Measurements from ENCODE around the gene PSMD13. TPM values are rescaled to one million over a fixed set of nuclear protein-coding genes. Genes with fewer than 3 reads are reported as not detected.

PSMD13 gene
- polyA plus RNA-seq, 1 donor (not counting 4 experiments of a cell fraction or from before 2014, with no cell fraction given): 184 TPM

DNA sequence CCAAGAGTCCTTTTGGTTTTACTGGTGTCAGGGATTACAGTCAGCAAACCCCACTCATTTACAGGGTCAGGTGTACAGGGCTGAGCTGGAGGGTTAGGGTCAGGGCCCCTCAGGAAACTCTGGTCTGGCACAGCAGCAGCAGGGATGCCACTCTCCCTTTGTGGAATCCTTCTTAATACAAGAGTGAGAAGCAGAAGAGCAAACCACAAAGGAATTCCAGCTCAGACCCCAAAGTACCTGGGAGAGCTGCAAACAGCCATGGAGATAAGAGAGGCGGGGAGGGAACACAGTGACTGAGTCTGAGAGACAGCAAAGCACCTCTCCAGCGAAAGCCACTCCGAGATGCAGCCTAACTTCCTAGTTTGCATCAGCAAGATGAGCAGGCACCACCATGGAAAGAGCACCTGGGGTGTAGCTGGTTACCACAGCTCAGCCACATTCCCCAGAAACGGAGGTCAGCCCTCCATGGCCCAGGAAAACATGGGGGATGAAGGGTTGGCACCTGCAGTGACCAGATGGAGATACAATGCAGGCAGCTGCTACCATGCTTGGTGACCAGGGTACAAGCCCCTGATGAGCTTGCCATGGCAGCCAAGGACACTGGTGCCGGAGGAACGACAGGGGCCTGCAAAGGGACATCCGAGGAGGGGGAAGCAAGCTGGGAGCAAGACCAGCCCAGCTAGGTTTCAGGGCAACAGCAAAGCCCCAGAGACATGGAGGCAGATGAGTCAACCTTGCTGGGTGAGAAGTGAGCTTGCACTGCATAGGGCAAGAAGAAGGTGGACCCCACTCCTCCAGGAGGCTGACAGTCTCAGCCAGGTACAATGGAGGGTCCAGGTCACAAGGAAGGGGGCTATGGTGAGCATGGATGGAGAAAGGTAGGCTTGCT is 33.5 kb upstream of the PSMD13 start:
- TF ChIP-seq EZH2 (IDR thresholded peaks at IDR 0.05; ENCODE audit: low read length): no peak
- TF ChIP-seq, protein P1, sequence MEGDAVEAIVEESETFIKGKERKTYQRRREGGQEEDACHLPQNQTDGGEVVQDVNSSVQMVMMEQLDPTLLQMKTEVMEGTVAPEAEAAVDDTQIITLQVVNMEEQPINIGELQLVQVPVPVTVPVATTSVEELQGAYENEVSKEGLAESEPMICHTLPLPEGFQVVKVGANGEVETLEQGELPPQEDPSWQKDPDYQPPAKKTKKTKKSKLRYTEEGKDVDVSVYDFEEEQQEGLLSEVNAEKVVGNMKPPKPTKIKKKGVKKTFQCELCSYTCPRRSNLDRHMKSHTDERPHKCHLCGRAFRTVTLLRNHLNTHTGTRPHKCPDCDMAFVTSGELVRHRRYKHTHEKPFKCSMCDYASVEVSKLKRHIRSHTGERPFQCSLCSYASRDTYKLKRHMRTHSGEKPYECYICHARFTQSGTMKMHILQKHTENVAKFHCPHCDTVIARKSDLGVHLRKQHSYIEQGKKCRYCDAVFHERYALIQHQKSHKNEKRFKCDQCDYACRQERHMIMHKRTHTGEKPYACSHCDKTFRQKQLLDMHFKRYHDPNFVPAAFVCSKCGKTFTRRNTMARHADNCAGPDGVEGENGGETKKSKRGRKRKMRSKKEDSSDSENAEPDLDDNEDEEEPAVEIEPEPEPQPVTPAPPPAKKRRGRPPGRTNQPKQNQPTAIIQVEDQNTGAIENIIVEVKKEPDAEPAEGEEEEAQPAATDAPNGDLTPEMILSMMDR (optimal IDR thresholded peaks at IDR 0.05 in 1 of 3, IDR thresholded peaks at IDR 0.05 in 1 of 3, conservative IDR thresholded peaks at IDR 0.05 in 1 of 3; ENCODE audit: extremely low read depth in 1 of 3, insufficient read depth in 2 of 3, low read length in 3 of 3): no peak
- Histone ChIP-seq H3K4me3 (ENCODE audit: control insufficient read depth in 2 of 3, extremely low read depth in 1 of 3, insufficient read depth in 2 of 3, low read depth in 1 of 3, low read length in 3 of 3) (no peak overlapping the region), H3K27me3 (ENCODE audit: control insufficient read depth, extremely low read depth, insufficient read depth, low read length) (no peaks in the 10 kb centered on the region), H3K4me1 (ENCODE audit: control insufficient read depth, extremely low read depth, insufficient read depth, low read length) (peaks cover 8% of the 10 kb centered on the region), H4K20me1 (ENCODE audit: control insufficient read depth, extremely low read depth, insufficient read depth, low read length) (peaks cover 8% of the 10 kb centered on the region), H3K9me3 (ENCODE audit: control insufficient read depth, low read depth, low read length) (no peaks in the 10 kb centered on the region), H3K27ac (ENCODE audit: control insufficient read depth, insufficient read depth, low read length) (no peak overlapping the region), H3K36me3 (ENCODE audit: control insufficient read depth in 2 of 2, extremely low read depth in 1 of 2, insufficient read depth in 2 of 2, low read length in 2 of 2) (peaks cover 27% of the 10 kb centered on the region in 2 experiments), H2AFZ (ENCODE audit: control insufficient read depth, low read length) (no peak overlapping the region), H3K4me2 (ENCODE audit: control insufficient read depth, extremely low read depth, insufficient read depth, low read depth, low read length) (no peak overlapping the region), H3K9ac (ENCODE audit: control insufficient read depth, extremely low read depth, insufficient read depth, low read length) (no peak overlapping the region), H3K79me2 (ENCODE audit: control insufficient read depth, insufficient read depth, low read length) (peaks cover 41% of the 10 kb centered on the region), H3K9me1 (ENCODE audit: control insufficient read depth, extremely low read depth, insufficient read depth, low read length) (peaks cover 2% of the 10 kb centered on the region)
- dilution Hi-C loops (cut with MboI; ENCODE audit: extremely low pct_ligation_motif_present, low sequenced_read_pairs): no loop called here
- FAIRE-seq (no peak), DNase-seq (ENCODE audit: low read depth, low spot score) (no peak)

GRCh38 chr11:203945-204586 is 32.7 kb upstream of the PSMD13 start:
- Histone ChIP-seq H3K9me3 (ENCODE audit: control insufficient read depth, low read depth, low read length) (no peaks in the 10 kb centered on the region), H3K27ac (ENCODE audit: control insufficient read depth, insufficient read depth, low read length) (no peak overlapping the region), H2AFZ (ENCODE audit: control insufficient read depth, low read length) (no peak overlapping the region), H3K9me1 (ENCODE audit: control insufficient read depth, extremely low read depth, insufficient read depth, low read length) (peaks cover 2% of the 10 kb centered on the region), H4K20me1 (ENCODE audit: control insufficient read depth, extremely low read depth, insufficient read depth, low read length) (peaks cover 8% of the 10 kb centered on the region), H3K4me2 (ENCODE audit: control insufficient read depth, extremely low read depth, insufficient read depth, low read depth, low read length) (no peak overlapping the region), H3K27me3 (ENCODE audit: control insufficient read depth, extremely low read depth, insufficient read depth, low read length) (no peaks in the 10 kb centered on the region), H3K4me3 (ENCODE audit: control insufficient read depth in 2 of 3, extremely low read depth in 1 of 3, insufficient read depth in 2 of 3, low read depth in 1 of 3, low read length in 3 of 3) (no peak overlapping the region), H3K9ac (ENCODE audit: control insufficient read depth, extremely low read depth, insufficient read depth, low read length) (no peak overlapping the region), H3K4me1 (ENCODE audit: control insufficient read depth, extremely low read depth, insufficient read depth, low read length) (peaks cover 8% of the 10 kb centered on the region), H3K79me2 (ENCODE audit: control insufficient read depth, insufficient read depth, low read length) (peaks cover 44% of the 10 kb centered on the region), H3K36me3 (ENCODE audit: control insufficient read depth in 2 of 2, extremely low read depth in 1 of 2, insufficient read depth in 2 of 2, low read length in 2 of 2) (peaks cover 27% of the 10 kb centered on the region in 2 experiments)
- TF ChIP-seq, protein P1 (optimal IDR thresholded peaks at IDR 0.05 in 1 of 3, IDR thresholded peaks at IDR 0.05 in 1 of 3, conservative IDR thresholded peaks at IDR 0.05 in 1 of 3; ENCODE audit: extremely low read depth in 1 of 3, insufficient read depth in 2 of 3, low read length in 3 of 3): no peak
- no peak for TF ChIP-seq EZH2 (IDR thresholded peaks at IDR 0.05; ENCODE audit: low read length)
- DNase-seq (ENCODE audit: low read depth, low spot score) (no peak), FAIRE-seq (no peak)
- dilution Hi-C loops (cut with MboI; ENCODE audit: extremely low pct_ligation_motif_present, low sequenced_read_pairs): no loop called here

Measured in keratinocyte (primary cell).